NCI-H2081 treated with DMSO at 0.1 percent for 48 hours (cell line): ENCODE measurements around the gene TPST1.
"Not testable (repeated sequence)": the region's sequence is repeated elsewhere in the genome, so short reads cannot be mapped to it uniquely, and the experiment has no call there.

Source experiments
- DNase-seq: peaks from one replicate; lab custom pipeline; 2025; lab: John Stamatoyannopoulos, UW

TPST1 gene

DNA sequence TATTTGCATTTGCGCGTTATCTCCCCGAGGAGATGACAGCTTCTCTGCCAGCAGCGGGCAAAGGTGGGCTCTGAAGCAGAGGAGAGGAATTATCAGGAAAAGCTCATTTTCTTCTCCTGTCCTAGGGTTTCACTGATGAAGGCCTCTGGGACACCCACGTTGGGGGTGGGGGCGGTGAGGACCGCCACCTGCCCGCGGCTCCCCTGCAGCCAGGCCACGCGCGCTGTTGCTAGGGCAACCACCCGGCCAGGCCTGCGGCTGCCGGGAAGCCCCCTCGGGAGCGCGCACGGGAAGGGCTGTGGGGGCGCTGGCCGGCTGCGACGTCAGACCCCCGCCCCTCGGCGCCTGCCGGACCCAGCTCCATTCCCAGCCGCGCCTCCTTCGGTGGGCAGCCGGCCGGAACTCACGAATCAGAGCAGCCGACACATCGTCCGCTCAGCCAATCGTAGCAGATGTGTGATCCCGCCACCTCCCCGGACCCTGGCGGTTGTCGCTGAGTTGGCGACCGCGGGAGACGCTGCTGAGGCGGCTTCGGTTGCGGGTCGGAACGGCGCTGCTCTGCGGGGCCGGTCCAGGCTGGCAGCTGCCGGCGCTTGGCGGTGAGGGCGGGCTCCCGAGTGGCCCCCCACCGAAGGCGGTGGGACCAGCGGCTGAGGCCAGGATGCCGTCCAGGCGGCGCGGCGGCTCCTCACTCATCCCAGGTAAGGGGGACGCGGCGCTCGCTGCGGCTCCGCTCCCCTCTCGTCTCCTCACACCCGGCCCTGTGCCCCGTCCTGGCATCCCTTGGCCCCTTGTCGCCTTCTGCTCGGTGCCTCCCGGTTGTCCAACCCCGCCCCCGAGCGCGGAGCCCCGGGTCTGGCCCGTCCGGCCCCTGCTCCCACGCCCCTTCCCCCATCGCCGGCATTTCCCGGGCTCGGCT lies at the start of gene TPST1:
Gene TPST1, plus strand, starts transcription at position 513 of the 919 bp plus-strand sequence. CDS start 35,092 bp downstream, outside the sequence.
- peak; percentile 69 for DNase-seq

DNA sequence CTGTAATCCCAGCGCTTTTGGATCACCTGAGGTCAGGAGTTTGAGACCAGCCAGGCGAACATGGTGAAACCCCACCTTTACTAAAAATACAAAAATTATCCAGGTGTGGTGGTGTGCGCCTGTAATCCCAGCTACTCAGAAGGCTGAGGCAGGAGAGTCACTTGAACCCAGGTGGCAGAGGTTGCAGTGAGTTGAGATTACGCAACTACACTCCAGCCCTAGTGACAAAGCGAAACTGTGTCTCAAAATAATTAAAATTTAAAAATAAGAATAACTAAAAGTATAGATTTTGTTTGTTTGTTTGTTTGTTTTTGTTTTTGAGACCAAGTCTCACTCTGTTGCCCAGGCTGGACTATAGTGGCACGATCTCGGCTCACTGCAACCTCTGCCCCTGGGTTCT lies 49.1 kb upstream of the TPST1 start:
- not testable (repeated sequence) for DNase-seq

DNA sequence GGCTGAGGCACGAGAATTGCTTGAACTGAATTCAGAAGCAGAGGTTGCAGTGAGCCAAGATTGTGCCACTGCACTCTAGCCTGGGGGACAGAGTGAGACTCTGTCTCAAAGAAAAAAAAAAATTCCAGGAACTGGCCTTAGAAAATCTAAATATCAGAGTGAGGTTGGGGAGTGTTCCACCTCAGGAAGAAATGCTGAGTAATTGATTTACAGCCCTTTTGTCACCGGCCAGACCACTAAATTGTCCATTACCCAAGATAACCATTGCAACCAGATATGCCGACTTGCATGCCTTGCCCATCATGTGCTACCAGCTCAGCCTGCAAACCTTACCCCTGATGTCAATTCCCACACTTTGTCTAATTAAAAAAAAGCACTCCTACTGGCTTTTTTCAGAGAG lies 48.1 kb upstream of the TPST1 start:
- no peak for DNase-seq

DNA sequence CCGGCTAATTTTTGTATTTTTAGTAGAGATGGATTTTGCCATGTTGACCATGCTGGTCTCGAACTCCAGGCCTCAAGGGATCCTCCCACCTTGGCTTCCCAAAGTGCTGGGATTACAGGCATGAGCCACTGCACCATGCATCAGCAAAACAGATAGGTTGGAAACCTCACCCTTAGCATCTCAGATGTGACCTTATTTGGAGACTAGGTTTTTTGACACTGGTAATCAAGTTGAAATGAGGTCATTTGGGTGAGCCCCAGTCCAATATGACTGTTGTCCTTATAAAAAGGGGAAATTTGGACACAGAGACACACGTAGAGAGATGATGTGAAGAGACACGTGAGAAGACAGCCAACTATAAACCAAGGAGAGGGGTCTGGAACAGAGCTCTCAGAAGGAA lies 42.5 kb upstream of the TPST1 start:
- no peak for DNase-seq

DNA sequence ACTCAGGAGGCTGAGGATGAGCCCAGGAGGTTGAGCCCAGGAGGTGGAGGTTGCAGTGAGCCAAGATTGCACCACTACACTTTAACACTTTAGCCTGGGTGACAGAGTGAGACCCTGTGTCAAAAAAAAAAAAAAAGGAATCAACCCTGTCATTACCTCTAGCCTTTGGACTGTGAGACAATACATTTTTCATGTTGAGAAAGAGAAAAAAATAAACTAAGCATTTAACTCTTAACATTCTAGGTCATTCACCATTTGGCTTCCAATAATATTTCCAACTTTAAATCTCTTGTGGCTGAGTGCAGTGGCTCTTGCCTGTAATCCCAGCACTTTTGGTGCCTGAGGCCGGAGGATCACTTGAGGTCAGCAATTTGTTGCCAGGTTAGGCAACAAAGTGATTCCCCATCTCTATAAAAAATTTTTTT lies 41.9 kb upstream of the TPST1 start:
- no peak for DNase-seq

DNA sequence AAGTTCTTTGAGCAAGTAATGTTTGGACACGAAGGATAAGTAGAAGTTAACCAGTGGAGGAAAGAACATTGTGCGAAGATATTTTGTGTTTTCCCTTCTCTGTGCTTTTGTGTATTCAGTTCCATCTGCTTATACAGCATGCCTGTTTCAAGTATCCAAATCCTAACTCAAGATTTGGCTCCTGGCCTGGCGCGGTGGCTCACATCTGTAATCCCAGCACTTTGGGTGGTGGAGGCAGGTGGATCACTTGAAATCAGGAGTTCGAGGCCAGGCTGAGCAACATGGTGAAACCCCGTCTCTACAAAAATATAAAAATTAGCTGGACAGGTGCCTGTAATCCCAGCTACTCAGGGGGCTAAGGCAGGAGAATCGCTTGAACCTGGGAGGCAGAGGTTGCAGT lies 40.8 kb upstream of the TPST1 start:
- DNase-seq, result no peak

DNA sequence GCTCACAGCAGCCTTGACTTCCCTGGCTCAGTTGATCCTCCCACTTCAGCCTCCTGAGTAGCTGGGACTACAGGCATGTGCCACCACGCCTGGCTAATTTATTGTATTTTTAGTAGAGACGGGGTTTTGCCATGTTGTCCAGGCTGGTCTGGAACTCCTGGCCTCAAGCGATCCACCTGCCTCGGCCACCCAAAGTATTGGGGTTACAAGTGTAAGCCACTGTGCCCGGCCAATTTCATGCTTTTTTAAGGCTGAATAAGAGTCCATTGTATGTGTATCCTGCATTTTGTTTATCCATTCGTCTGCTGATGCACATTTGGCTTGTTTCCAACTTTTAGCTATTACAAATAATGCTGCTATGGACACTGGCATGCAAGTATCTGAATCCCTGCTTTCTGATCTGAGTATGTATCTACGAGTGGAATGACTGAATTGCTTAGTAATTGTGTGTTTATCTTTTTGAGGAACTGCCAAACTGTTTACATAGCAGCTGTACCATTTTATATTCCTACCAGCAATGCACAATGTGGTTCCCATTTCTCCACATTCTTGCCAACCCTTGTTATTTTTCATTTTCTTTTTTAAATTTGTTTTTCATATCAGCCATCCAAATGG lies 37.3 kb upstream of the TPST1 start:
- DNase-seq, result no peak

DNA sequence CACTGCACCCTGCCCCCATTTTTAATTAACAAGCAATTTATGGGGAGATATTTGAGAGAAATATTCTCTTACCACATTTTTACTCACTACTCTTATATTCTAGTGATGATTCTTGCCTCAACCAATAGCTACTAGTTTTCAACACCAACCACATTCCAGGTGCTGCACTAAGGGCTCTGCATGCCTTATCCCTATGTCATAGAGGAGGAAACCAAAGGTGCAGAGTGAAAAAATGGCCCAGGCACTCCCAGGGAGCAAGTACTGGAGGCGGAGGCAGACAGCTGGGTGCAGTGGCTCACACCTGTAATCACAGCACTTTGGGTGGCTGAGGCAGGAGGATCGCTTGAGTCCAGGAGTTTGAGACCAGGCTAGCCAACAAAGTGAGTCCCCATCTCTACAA lies 35.5 kb upstream of the TPST1 start:
- DNase-seq, result no peak

DNA sequence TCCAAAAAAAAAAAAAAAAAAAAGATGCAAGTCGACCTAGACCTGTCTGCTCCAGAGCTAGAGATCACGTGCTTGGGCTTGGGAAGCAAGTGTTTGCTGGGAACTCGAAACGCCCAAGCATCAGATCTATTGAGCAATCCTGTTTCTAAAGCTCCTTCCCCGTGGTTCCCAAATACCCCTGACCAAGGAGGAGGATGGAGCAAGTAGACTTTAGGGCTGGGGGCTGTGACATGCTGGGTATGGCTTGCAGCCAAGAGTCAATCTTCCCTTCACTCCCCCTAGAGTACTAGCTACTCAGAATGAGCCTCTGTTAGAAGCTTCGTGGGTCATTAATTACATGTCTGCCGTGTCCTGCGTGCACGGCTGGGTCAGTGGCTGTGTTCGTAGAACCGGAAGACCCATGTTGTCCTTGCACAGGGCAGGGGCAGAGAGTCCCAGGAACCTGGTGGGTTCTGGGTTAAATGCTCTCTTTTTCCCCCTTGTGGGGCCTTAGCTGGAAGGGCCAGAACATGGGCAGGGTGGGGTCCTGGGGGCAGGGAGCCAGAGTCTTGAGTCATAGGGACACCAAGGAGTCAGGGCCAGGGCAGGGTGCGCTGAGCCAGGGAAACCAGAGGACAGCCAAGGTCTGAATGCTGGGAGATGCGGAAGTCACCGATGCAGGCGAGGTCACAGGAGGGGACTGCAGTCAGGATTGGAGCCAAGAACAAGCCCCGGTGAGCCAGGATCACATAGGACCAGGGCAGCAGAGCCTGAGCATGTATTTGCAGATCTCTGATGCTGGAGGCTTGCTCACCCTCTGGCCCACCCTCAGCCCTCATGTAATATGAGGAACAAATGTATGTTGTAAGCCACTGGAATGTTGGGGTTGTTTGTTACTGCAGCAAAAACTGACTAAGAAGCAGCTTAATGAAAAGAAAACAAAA lies 34.6 kb upstream of the TPST1 start:
- DNase-seq, result no peak

DNA sequence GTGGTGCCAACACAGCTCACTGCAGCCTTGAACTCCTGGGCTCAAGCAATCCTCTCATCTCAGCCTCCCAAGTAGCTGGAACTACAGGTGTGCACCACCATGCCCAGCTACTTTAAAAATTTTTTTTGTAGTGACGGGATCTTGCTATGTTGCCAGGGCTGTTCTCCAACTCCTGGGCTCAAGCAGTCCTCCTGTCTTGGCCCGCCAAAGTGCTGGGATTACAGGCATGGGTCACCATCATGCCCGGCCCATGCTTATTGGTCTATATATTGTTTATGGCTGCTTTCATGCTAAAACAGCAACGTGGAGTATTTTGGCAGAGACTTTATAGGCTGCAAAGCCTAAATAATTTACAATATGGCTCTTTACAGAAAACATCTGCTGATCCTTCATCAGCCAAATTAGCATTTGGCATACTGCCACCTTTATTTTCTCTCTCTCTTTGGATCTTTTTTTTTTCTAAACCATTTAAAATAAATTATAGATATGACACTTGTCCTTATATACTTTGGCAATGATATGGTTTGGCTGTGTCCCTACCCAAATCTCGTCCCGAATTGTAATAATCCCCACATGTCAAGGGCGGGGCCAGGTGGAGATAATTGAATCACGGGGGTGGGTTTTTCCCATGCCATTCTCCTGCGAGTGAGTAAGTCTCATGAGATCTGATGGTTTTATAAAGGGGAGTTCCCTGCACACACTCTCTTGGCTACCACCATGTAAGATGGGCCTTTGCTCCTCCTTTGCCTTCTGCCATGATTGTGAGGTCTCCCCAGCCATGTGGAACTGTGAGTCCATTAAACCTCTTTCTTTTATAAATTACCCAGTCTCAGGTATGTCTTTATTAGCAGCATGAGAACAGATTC lies 32.4 kb upstream of the TPST1 start:
- not testable (repeated sequence) for DNase-seq

DNA sequence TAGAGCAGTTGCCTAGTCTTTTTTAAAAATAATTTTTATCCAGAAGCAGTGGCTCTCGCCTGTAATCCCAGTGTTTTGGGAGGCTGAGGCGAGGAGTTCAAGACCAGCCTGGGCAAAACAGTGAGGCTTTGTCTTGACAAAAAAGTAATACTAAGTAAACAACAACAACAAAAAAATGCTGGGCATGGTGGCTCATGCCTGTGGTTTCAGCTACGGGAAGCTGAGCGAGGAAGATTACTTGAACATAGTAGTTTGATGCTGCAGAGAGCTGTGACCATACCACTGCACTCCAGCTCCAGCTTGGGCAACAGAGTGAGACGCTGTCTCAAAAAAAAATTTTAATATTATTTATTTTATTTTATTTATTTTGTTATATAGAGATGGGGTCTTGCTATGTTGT lies 31.3 kb upstream of the TPST1 start:
- no peak for DNase-seq

DNA sequence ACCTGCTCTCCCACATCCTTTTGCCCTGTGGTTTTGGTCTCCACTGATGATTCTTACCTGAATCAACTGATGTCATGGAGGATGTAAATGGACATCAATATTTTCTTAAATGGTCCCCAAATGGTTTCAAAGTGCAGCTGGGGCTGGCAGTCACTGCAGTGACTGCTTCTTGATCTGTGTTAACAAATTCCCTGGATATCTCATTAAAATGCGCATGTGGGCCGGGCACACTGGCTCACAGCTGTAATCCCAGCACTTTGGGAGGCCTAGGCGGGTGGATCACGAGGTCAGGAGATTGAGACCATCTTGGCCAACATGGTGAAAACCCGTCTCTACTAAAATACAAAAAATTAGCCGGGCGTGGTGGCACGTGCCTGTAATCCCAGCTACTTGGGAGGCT lies 30.1 kb upstream of the TPST1 start:
- DNase-seq, result not testable (repeated sequence)

DNA sequence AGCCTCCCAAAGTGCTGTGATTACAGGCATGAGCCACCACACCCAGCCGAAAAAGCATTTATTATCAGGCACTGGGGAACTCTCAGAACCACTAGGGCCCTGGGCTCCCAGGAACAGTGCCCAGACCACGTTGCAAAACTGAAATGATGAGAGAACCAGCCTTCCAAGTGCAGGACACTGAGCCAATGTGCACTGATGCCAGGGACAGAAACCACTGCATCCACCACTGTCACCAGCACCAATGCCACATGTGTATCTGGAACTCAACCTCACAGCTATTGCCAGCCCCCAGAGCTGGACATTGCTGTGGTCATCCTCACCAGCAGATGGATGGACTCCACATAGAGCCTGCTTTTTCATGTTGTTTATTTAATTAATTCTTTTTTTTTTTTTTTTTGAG lies 28.2 kb upstream of the TPST1 start:
- DNase-seq, result no peak

DNA sequence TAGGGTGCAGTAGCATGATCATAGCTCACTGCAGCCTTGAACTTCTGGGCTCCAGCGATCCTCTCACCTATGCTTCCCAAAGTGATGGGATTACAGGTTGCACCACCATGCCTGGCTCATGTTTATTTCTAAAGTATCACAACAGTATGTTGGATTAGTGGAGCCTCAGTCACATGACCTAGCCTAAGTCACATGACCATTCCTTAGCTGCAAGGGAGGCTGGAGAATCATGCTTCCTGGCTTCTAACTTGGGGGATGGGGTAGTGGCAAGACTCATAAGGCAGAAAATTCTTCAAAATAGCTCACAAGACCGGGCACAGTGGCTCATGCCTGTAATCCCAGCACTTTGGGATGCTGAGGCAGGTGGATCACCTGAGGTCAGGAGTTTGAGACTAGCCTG lies 26.9 kb upstream of the TPST1 start:
- DNase-seq, result no peak

DNA sequence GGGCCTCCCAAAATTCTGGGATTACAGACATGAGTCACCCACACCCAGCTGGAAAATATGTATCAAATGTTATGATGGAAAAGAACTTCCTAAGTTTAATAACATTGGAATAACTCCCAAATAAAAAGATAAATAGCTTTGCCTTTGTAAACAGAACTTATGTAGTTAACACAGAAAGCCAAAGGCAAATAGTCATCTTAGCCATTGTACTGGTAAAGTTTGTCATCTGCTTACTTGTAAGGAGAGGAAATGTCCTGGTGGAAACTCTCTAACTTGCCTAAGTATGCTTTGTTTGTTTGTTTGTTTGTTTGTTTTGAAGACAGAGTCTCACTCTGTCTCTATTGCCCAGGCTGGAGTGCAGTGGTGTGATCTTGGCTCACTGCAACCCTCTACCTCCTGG lies 23.8 kb upstream of the TPST1 start:
- no peak for DNase-seq

DNA sequence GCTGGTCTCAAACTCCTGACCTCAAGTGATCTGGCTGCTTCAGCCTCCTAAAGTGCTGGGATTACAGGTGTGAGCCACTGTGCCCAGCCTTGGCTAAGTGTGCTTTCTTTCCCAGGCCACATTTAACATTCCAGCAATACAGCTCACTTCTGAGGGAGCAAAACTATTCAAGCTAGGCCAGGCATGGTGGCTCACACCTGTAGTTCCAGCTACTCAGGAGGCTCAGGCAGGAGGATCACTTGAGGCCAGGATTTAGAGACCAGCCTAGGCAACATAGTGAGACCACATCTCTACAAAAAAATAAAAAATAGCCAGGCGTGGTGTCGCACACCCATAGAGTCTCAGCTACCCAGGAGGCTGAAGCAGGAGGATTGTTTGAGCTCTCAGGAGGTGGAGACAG lies 23.3 kb upstream of the TPST1 start:
- DNase-seq, result no peak

DNA sequence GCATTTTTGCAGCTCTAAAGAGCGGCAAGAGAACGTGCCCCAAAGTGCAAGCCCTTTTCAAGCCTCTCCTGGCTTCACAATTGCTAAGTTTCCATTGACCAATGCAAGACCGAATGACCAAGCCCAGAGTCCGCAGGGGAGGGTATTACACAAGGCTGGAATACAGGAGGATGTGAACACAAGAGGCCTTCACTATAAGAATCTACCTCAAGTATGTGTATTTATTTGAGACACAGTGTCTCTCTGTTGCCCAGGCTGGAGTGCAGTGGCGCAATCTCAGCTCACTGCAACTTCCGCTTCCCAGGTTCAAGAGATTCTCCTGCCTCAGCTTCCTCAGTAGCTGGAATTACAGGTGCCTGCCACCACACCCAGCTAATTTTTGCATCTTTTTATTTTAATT lies 22.2 kb upstream of the TPST1 start:
- no peak for DNase-seq

DNA sequence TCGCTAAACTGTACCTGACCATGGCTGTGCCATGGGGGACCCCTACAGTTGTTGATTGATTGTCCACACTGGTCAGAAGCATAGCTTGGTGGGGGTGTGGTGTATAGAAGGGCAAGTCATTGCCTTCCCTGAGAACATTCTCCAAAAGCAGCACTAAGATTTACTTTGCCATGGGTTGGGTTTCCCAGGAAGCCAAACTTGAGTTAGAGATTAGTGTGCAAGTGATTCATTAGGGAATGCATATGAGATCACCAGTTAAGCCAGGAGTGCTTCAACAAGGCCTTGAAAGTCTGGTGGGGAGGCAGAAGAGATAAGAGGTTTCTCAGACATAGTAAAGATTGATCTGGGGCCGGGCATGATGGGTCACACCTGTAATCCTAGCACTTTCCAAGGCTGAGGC lies 21.4 kb upstream of the TPST1 start:
- DNase-seq, result no peak

DNA sequence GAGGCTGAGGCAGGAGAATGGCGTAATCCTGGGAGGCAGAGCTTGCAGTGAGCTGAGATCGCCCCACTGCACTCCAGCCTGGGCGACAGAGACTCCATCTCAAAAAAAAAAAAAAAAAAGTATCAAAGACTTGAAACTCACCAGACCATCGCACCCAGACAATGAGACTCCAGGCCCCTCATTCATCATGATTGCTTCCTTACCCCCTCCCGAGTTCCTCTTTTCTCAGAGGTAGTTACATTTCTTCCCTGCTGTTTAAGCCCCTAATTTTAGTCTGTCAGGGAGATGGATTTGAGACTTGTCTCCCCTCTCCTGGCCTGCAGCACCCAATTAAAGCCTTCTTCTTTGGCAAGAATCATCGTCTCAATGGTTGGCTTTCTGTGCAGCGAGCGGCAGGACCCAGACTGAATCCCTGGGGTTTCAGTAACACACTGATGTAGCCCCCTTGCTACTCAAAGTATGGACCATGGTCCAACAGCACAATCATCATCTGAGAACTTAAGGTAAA lies 19.4 kb upstream of the TPST1 start:
- no peak for DNase-seq

DNA sequence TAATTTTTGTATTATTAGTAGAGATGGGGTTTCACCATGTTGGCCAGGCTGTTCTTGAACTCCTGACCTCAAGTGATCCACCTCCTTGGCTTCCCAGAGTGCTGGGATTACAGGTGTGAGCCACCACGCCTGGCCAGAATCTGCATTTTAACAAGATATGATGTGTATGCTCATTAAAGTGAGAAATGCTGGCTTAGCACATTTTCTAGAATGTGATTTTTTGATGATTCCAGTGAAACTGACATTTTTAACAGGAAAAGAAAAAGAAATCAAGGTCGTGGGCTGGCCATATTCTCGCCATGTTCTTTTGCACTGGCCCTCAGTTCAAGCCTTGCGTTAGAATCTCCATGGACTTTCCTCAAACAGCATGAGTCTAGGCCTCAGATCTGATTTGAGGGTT lies 18.1 kb upstream of the TPST1 start:
- DNase-seq, result no peak

DNA sequence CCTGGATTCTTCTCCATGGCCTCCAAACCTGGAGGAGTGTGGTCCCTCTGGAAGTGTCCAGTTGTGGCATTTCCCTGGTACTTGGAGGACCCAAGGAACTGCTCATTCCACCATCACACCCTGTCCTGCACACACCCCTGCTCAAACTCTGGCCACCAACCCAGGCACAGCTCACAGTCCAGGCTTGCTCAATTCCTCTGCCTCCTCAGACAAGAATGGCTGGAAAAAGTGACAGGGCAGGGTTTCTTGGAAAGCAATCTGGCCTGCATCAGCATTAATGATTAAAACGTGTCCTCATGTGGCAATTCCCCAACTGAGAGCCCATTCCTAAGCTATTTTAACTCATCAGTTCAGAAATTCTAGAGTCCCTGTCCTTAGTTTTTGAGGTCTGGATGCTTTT lies 17.2 kb upstream of the TPST1 start:
- DNase-seq, result no peak
